LNCaP clone FGC (cell line): Measurements from ENCODE around the gene GHDC.

Source experiments
- DNase-seq: peaks from one replicate; pipeline ENCODE4 v3.0.0-alpha.2; 2011; ENCODE audit warnings: low read depth
- H3K4me3 ChIP-seq: 2 replicates; pipeline ENCODE4 v1.5.1; 2011; ENCODE audit warnings: mild to moderate bottlenecking, low read depth, low read length, control low read depth
- TF ChIP-seq, protein P1 (sequence below): IDR thresholded peaks from 2 replicates; pipeline ENCODE4 v1.5.1; 2012; ENCODE audit warnings: mild to moderate bottlenecking; ENCODE audit not compliant: control insufficient read depth, insufficient read depth; ENCODE audit errors: extremely low read depth

The GHDC gene

DNA sequence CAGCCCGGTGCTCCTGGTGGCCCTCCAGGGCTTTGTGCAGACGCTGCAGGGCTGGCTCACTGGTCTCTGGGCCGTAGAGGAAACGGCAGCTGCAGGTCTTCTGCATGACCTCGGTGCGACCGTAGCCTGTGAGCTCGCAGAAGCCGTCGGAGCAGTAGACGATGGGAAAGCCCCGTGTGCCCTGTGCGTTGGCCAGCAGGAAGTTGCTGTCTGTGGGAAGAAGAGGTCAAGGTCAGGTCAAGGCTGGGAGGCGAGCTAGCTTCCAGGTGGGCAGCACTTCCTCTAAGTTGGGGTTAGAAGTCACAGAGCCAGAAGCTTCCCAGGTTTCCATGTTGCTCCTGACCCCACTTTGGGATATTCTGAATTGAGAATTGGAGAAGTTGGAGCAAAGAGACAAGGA lies 15.5 kb downstream of the GHDC start:
- TF ChIP-seq, protein P1, sequence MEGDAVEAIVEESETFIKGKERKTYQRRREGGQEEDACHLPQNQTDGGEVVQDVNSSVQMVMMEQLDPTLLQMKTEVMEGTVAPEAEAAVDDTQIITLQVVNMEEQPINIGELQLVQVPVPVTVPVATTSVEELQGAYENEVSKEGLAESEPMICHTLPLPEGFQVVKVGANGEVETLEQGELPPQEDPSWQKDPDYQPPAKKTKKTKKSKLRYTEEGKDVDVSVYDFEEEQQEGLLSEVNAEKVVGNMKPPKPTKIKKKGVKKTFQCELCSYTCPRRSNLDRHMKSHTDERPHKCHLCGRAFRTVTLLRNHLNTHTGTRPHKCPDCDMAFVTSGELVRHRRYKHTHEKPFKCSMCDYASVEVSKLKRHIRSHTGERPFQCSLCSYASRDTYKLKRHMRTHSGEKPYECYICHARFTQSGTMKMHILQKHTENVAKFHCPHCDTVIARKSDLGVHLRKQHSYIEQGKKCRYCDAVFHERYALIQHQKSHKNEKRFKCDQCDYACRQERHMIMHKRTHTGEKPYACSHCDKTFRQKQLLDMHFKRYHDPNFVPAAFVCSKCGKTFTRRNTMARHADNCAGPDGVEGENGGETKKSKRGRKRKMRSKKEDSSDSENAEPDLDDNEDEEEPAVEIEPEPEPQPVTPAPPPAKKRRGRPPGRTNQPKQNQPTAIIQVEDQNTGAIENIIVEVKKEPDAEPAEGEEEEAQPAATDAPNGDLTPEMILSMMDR, result no peak
- no peak overlapping the region for H3K4me3 ChIP-seq
- DNase-seq, result no peak

DNA sequence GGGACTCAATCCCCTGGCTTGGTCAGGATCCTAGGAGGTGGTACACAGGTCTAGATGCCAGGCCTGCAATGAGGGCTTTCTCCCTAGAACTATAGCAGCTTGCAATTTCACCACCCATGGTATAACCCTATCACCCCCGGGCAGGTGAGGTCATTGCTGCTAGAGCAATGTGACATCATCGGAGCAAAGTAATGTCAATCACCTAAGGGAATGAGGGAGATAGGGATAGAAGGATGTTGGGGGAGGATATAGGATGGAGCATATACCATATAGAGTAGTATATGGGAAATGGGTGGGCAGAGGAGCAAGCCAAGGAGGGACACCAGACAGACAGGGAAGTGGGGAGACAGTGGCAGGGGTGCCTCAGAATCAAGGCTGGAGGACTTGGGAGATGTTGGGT lies 16.6 kb downstream of the GHDC start:
- H3K4me3 ChIP-seq, result no peak overlapping the region
- DNase-seq, result no peak
- TF ChIP-seq, protein P1, result no peak

GRCh38 chr17:42174126-42174783 lies 20.0 kb downstream of the GHDC start:
- DNase-seq, result no peak
- TF ChIP-seq, protein P1, result no peak
- no peak overlapping the region for H3K4me3 ChIP-seq

- DNase-seq, result no peak
Measured at GRCh38 chr17:42171831-42172230, 22.5 kb downstream of the GHDC start.

GRCh38 chr17:42169351-42169750 lies 24.9 kb downstream of the GHDC start:
- no peak overlapping the region for H3K4me3 ChIP-seq
- DNase-seq, result no peak
- TF ChIP-seq, protein P1, result no peak

More at GRCh38 chr17:42171831-42172230, 22.5 kb downstream of the GHDC start:
- no peak overlapping the region for H3K4me3 ChIP-seq
- TF ChIP-seq, protein P1, result no peak

DNA sequence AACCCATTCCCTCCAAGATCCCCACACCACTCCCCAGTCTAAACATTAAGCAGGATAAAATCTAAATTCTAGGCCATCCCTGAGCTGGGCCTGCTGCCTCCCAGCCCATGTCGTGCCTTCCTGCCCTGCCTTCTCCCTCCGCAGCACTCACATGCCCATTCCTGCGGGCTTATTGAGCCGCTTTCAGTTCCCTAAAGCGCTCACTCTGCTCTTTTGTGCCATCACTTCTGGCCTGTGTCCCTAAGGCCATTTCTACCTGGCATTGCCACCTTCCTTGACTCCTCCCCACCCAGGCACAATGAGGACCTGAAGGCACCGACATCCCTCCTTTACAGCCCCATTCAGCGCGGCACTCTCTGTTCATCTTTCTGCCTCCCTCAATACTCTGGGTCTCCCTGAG lies 26.5 kb downstream of the GHDC start:
- TF ChIP-seq, protein P1, result no peak
- DNase-seq, result no peak
- H3K4me3 ChIP-seq, result no peak overlapping the region

GRCh38 chr17:42166196-42166763 lies 28.0 kb downstream of the GHDC start:
- no peak overlapping the region for H3K4me3 ChIP-seq
- TF ChIP-seq, protein P1, result no peak
- no peak for DNase-seq
